GM12878 (cell line): ENCODE results near the gene DDX5. TPM values are rescaled to one million over a fixed set of nuclear protein-coding genes. Genes with fewer than 3 reads are reported as not detected.

ENCODE experiments used
- ATF7 ChIP-seq: fragments of 450-650 bp; IDR thresholded peaks from 2 replicates; pipeline ENCODE4 v1.6.1; 2016; ENCODE audit warnings: low read depth, mild to moderate bottlenecking
- BCL11A ChIP-seq: IDR thresholded peaks from 2 replicates; pipeline ENCODE4 v1.6.1; 2011; ENCODE audit warnings: low read depth, low read length
- EP300 ChIP-seq, 2 experiments: fragments of 150-350 bp in 1 of 2; IDR thresholded peaks; 2 replicates each; pipeline ENCODE4 v1.6.1; 2011 to 2012; ENCODE audit warnings: low read depth in 2 of 2, low read length in 2 of 2, borderline replicate concordance in 1 of 2, improper control_type of control experiment in 1 of 2, inconsistent platforms in 1 of 2; ENCODE audit not compliant: control insufficient read depth in 1 of 2
- IKZF1 ChIP-seq: fragments of 450-650 bp; conservative IDR thresholded peaks from 2 replicates; pipeline ENCODE4 v1.6.1; 2017; ENCODE audit warnings: antibody characterized with exemption, mild to moderate bottlenecking
- NFIC ChIP-seq: IDR thresholded peaks from 2 replicates; pipeline ENCODE4 v1.6.1; 2012; ENCODE audit warnings: low read depth, mild to moderate bottlenecking, inconsistent platforms, low read length, moderate library complexity
- NKRF ChIP-seq: fragments of 450-650 bp; conservative IDR thresholded peaks from 2 replicates; pipeline ENCODE4 v1.6.1; 2017; ENCODE audit warnings: mild to moderate bottlenecking, moderate library complexity
- NRF1 ChIP-seq: conservative IDR thresholded peaks from 2 replicates; pipeline ENCODE4 v1.6.1; 2011; ENCODE audit warnings: mild to moderate bottlenecking, low read depth, low read length, improper control_type of control experiment
- PML ChIP-seq: IDR thresholded peaks from 2 replicates; pipeline ENCODE4 v1.6.1; 2012; ENCODE audit warnings: low read length, inconsistent platforms
- POU2F2 ChIP-seq: IDR thresholded peaks from 3 replicates; pipeline ENCODE4 v1.6.1; 2011; ENCODE audit warnings: low read depth, mild to moderate bottlenecking, low read length, borderline replicate concordance
- SMARCA5 ChIP-seq: fragments of 450-650 bp; IDR thresholded peaks from 2 replicates; pipeline ENCODE4 v1.6.1; 2017; ENCODE audit warnings: mild to moderate bottlenecking
- SMC3 ChIP-seq: IDR thresholded peaks from 2 replicates; pipeline ENCODE4 v1.6.1; 2011; ENCODE audit warnings: low read length, improper control_type of control experiment, borderline replicate concordance
- SREBF2 ChIP-seq: IDR thresholded peaks from 2 replicates; pipeline ENCODE4 v1.6.1; 2012; ENCODE audit warnings: mild to moderate bottlenecking, low read length
- microRNA-seq: library from miRNA; unstranded; fragments of <30 nt; microRNA quantifications from one replicate; pipeline ENCODE4, GENCODE V29; 2018
- polyA plus RNA-seq, 11 experiments: library from polyadenylated mRNA; depleted of rRNA in 4 of 11; unstranded in 6 of 11; stranded (reverse) in 5 of 11; fragments of >200 nt; fragmentation: Nextera tagmentation in 4 of 11; fragmentation: Illumina TruSeq in 1 of 11; extraction: Ambion mirVana in 4 of 11; extraction: Trizol in 1 of 11; gene quantifications; 1 replicate in 1 of 11; 2 replicates in 10 of 11; pipeline versions ENCODE4 v1.2.1 to v1.2.3, GENCODE V29; 2011 to 2016; ENCODE audit warnings: inconsistent platforms in 2 of 11, missing spikeins in 2 of 11, low read depth in 1 of 11
- small RNA-seq: library from RNA; depleted of rRNA; stranded (forward); fragments of <200 nt; gene quantifications from one replicate; pipeline ENCODE3, GENCODE V24; 2014
- total RNA-seq, 4 experiments: library from RNA; depleted of rRNA in 3 of 4; stranded (reverse); fragments of >200 nt in 3 of 4; fragmentation: Illumina TruSeq in 1 of 4; extraction: Trizol in 1 of 4; gene quantifications; 2 replicates each; pipeline versions ENCODE4 v1.2.1 to v1.2.3, GENCODE V29; 2013 to 2021
- TF ChIP-seq, protein P1 (sequence below): fragments of 450-650 bp; IDR thresholded peaks from 2 replicates; pipeline ENCODE4 v1.6.1; 2017; ENCODE audit warnings: mild to moderate bottlenecking, moderate library complexity

Gene DDX5
- total and polyA plus RNA-seq, 10 of the 15 experiments (the other 5 are each of a cell fraction or from before 2014, with no cell fraction given) = 257 to 1,423 (median 719) TPM

DNA sequence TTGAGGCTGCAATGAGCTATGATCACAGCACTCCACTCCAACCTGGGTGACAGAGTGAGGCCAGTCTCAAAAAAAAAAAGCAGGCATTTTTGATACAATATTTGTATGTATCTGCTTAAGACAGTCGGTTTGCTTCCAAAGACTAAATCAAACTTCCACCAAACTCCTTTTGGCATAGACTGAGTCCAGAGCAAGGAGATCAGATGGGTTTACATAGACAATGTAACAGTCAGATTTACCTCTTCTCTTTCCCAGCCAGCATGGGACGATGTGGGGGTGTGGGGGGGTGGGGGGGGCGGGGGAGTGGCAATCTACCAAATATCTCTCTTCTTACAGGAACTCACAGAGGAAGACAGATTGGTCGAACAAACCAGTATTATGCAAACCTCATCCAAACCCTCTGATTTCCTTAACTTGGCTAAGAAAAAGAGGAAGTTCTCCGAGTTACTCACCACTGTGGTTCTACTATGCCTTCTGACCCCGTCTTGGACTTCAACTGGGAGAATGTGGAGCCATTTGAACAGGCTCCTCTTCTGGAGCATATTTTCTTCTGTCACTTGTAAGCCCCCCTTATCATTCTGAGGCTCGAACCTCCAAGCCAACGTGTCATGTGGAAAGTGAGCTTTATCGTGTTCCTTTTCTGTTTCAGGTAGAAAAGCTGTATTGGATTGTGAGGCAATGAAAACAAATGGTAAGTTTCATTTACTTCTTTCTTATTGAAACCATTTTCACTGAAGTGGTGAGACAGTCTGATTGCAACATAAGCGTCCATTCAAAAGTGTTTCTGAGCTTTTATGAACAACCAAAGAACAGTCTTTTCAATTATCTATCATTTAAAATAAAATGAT is 57.2 kb downstream of the DDX5 start, which contains the start of gene MILR1 (continued):
- TF ChIP-seq, protein P1, sequence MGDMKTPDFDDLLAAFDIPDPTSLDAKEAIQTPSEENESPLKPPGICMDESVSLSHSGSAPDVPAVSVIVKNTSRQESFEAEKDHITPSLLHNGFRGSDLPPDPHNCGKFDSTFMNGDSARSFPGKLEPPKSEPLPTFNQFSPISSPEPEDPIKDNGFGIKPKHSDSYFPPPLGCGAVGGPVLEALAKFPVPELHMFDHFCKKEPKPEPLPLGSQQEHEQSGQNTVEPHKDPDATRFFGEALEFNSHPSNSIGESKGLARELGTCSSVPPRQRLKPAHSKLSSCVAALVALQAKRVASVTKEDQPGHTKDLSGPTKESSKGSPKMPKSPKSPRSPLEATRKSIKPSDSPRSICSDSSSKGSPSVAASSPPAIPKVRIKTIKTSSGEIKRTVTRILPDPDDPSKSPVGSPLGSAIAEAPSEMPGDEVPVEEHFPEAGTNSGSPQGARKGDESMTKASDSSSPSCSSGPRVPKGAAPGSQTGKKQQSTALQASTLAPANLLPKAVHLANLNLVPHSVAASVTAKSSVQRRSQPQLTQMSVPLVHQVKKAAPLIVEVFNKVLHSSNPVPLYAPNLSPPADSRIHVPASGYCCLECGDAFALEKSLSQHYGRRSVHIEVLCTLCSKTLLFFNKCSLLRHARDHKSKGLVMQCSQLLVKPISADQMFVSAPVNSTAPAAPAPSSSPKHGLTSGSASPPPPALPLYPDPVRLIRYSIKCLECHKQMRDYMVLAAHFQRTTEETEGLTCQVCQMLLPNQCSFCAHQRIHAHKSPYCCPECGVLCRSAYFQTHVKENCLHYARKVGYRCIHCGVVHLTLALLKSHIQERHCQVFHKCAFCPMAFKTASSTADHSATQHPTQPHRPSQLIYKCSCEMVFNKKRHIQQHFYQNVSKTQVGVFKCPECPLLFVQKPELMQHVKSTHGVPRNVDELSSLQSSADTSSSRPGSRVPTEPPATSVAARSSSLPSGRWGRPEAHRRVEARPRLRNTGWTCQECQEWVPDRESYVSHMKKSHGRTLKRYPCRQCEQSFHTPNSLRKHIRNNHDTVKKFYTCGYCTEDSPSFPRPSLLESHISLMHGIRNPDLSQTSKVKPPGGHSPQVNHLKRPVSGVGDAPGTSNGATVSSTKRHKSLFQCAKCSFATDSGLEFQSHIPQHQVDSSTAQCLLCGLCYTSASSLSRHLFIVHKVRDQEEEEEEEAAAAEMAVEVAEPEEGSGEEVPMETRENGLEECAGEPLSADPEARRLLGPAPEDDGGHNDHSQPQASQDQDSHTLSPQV = no peak
- TF ChIP-seq NFIC (no peak), NRF1 (no peak), SMARCA5 (no peak), BCL11A (no peak), NKRF (no peak), SREBF2 (no peak), POU2F2 (peak; percentile 45; the same call in 1 of the 3 replicates), ATF7 (no peak), IKZF1 (peak; percentile 40; the same call in 1 of the 2 replicates), EP300 (IDR thresholded peaks at IDR 0.05; ENCODE audit: borderline replicate concordance in 1 of 2, control insufficient read depth in 1 of 2, low read depth in 2 of 2, low read length in 2 of 2) (0 out of 4 replicates have a peak, but pooled peaks of 1 of the 2 experiments have one; percentile 28), PML (no peak), SMC3 (0 out of 2 replicates have a peak, but pooled peaks have one; percentile 4)
- TF ChIP-seq, all 136 proteins: peak for 11

Small RNA genes lying within 50 kb of the gene (microRNA-seq; reads per million reads assigned to microRNA genes)
- gene MIR3064 (7.5 reads per million, percentile 38 among the genes with 10 or more reads in this experiment), gene MIR5047 (not detected)

Small RNA genes lying within 50 kb of the gene (small RNA-seq; reads per million reads assigned to genes)
- not detected for gene ATP5MFP4

Other genes with a start within 250 kb of the DDX5 start
- 16.2 and 18.5 TPM in 2 replicates for gene TEX2, start 243.0 kb downstream of the DDX5 start, total RNA-seq (2014; rRNA removed)
- 15.0 and 16.5 TPM in 2 replicates for gene TEX2, start 243.0 kb downstream of the DDX5 start, total RNA-seq (2014; rRNA removed; fragmentation: Illumina TruSeq; extraction: Trizol)
- gene TEX2, start 243.0 kb downstream of the DDX5 start, total RNA-seq (2021) = 18.8 and 21.5 TPM in 2 replicates
- 8.8 and 9.9 TPM in 2 replicates for gene TEX2, start 243.0 kb downstream of the DDX5 start, polyA plus RNA-seq (2011; rRNA removed)
- 19.9 and 21.9 TPM in 2 replicates for gene TEX2, start 243.0 kb downstream of the DDX5 start, polyA plus RNA-seq (2014; fragmentation: Illumina TruSeq; extraction: Trizol)
- gene TEX2, start 243.0 kb downstream of the DDX5 start, polyA plus RNA-seq (2014; fragmentation: Nextera tagmentation; extraction: Ambion mirVana) = 1 to 10 TPM; 3.8 to 4.3 TPM
- gene TEX2, start 243.0 kb downstream of the DDX5 start, polyA plus RNA-seq (2014; rRNA removed) = 12.4 and 12.8 TPM in 2 replicates
- 10 to 100 TPM; 16.6 to 18.0 TPM for gene TEX2, start 243.0 kb downstream of the DDX5 start, polyA plus RNA-seq (2016; fragmentation: Nextera tagmentation; extraction: Ambion mirVana)
- 11.1 and 13.2 TPM in 2 replicates for gene PECAM1, start 115.4 kb downstream of the DDX5 start, total RNA-seq (2014; rRNA removed)
- 9.5 and 9.7 TPM in 2 replicates for gene PECAM1, start 115.4 kb downstream of the DDX5 start, total RNA-seq (2014; rRNA removed; fragmentation: Illumina TruSeq; extraction: Trizol)
- gene PECAM1, start 115.4 kb downstream of the DDX5 start, total RNA-seq (2021) = 26.1 and 35.2 TPM in 2 replicates
- gene PECAM1, start 115.4 kb downstream of the DDX5 start, polyA plus RNA-seq (2011; rRNA removed) = 32.7 and 34.7 TPM in 2 replicates
- gene PECAM1, start 115.4 kb downstream of the DDX5 start, polyA plus RNA-seq (2014; fragmentation: Illumina TruSeq; extraction: Trizol) = 13.9 and 17.4 TPM in 2 replicates
- 1 to 10 TPM; 6.9 to 7.5 TPM for gene PECAM1, start 115.4 kb downstream of the DDX5 start, polyA plus RNA-seq (2014; fragmentation: Nextera tagmentation; extraction: Ambion mirVana)
- gene PECAM1, start 115.4 kb downstream of the DDX5 start, polyA plus RNA-seq (2014; rRNA removed) = 16.7 and 20.6 TPM in 2 replicates
- 10 to 100 TPM; 12.5 to 14.1 TPM for gene PECAM1, start 115.4 kb downstream of the DDX5 start, polyA plus RNA-seq (2016; fragmentation: Nextera tagmentation; extraction: Ambion mirVana)
- gene MILR1, start 57.2 kb downstream of the DDX5 start, total RNA-seq (2014; rRNA removed) = 15.4 and 17.8 TPM in 2 replicates
- 24.0 and 24.6 TPM in 2 replicates for gene MILR1, start 57.2 kb downstream of the DDX5 start, total RNA-seq (2014; rRNA removed; fragmentation: Illumina TruSeq; extraction: Trizol)
- gene MILR1, start 57.2 kb downstream of the DDX5 start, total RNA-seq (2021) = 13.2 and 16.7 TPM in 2 replicates
- gene MILR1, start 57.2 kb downstream of the DDX5 start, polyA plus RNA-seq (2011; rRNA removed) = 2.0 and 2.4 TPM in 2 replicates
- 47.2 and 54.1 TPM in 2 replicates for gene MILR1, start 57.2 kb downstream of the DDX5 start, polyA plus RNA-seq (2014; fragmentation: Illumina TruSeq; extraction: Trizol)
- 10 to 100 TPM; 16.2 to 25.0 TPM for gene MILR1, start 57.2 kb downstream of the DDX5 start, polyA plus RNA-seq (2014; fragmentation: Nextera tagmentation; extraction: Ambion mirVana)
- gene MILR1, start 57.2 kb downstream of the DDX5 start, polyA plus RNA-seq (2014; rRNA removed) = 16.4 and 19.2 TPM in 2 replicates
- 1 to 10 TPM; 2.8 to 4.3 TPM for gene MILR1, start 57.2 kb downstream of the DDX5 start, polyA plus RNA-seq (2016; fragmentation: Nextera tagmentation; extraction: Ambion mirVana)
- gene POLG2, start 9.2 kb downstream of the DDX5 start, total RNA-seq (2014; rRNA removed) = 17.1 and 18.0 TPM in 2 replicates
- gene POLG2, start 9.2 kb downstream of the DDX5 start, total RNA-seq (2014; rRNA removed; fragmentation: Illumina TruSeq; extraction: Trizol) = 22.0 and 22.8 TPM in 2 replicates
- gene POLG2, start 9.2 kb downstream of the DDX5 start, total RNA-seq (2021) = 20.6 and 27.3 TPM in 2 replicates
- gene POLG2, start 9.2 kb downstream of the DDX5 start, polyA plus RNA-seq (2011; rRNA removed) = 24.8 and 32.9 TPM in 2 replicates
- gene POLG2, start 9.2 kb downstream of the DDX5 start, polyA plus RNA-seq (2014; fragmentation: Illumina TruSeq; extraction: Trizol) = 22.4 and 24.9 TPM in 2 replicates
- 10 to 100 TPM; 10.2 to 13.5 TPM for gene POLG2, start 9.2 kb downstream of the DDX5 start, polyA plus RNA-seq (2014; fragmentation: Nextera tagmentation; extraction: Ambion mirVana)
- gene POLG2, start 9.2 kb downstream of the DDX5 start, polyA plus RNA-seq (2014; rRNA removed) = 22.3 and 27.7 TPM in 2 replicates
- 10 to 100 TPM; 22.1 to 26.7 TPM for gene POLG2, start 9.2 kb downstream of the DDX5 start, polyA plus RNA-seq (2016; fragmentation: Nextera tagmentation; extraction: Ambion mirVana)
- gene CEP95, start 688 bp upstream of the DDX5 start, total RNA-seq (2014; rRNA removed) = 28.4 and 31.3 TPM in 2 replicates
- gene CEP95, start 688 bp upstream of the DDX5 start, total RNA-seq (2014; rRNA removed; fragmentation: Illumina TruSeq; extraction: Trizol) = 35.1 and 36.6 TPM in 2 replicates
- 25.0 and 27.8 TPM in 2 replicates for gene CEP95, start 688 bp upstream of the DDX5 start, total RNA-seq (2021)
- 54.9 and 76.9 TPM in 2 replicates for gene CEP95, start 688 bp upstream of the DDX5 start, polyA plus RNA-seq (2011; rRNA removed)
- 37.2 and 41.8 TPM in 2 replicates for gene CEP95, start 688 bp upstream of the DDX5 start, polyA plus RNA-seq (2014; fragmentation: Illumina TruSeq; extraction: Trizol)
- gene CEP95, start 688 bp upstream of the DDX5 start, polyA plus RNA-seq (2014; fragmentation: Nextera tagmentation; extraction: Ambion mirVana) = 10 to 100 TPM; 17.7 to 22.6 TPM
- gene CEP95, start 688 bp upstream of the DDX5 start, polyA plus RNA-seq (2014; rRNA removed) = 32.9 and 36.6 TPM in 2 replicates
- gene CEP95, start 688 bp upstream of the DDX5 start, polyA plus RNA-seq (2016; fragmentation: Nextera tagmentation; extraction: Ambion mirVana) = 10 to 100 TPM; 24.7 to 25.5 TPM
- 7.9 and 11.1 TPM in 2 replicates for gene SMURF2, start 156.0 kb upstream of the DDX5 start, total RNA-seq (2014; rRNA removed)
- gene SMURF2, start 156.0 kb upstream of the DDX5 start, total RNA-seq (2014; rRNA removed; fragmentation: Illumina TruSeq; extraction: Trizol) = 13.0 and 13.4 TPM in 2 replicates
- 8.8 and 9.0 TPM in 2 replicates for gene SMURF2, start 156.0 kb upstream of the DDX5 start, total RNA-seq (2021)
- 11.8 and 13.6 TPM in 2 replicates for gene SMURF2, start 156.0 kb upstream of the DDX5 start, polyA plus RNA-seq (2011; rRNA removed)
- 12.0 and 12.7 TPM in 2 replicates for gene SMURF2, start 156.0 kb upstream of the DDX5 start, polyA plus RNA-seq (2014; fragmentation: Illumina TruSeq; extraction: Trizol)
- gene SMURF2, start 156.0 kb upstream of the DDX5 start, polyA plus RNA-seq (2014; fragmentation: Nextera tagmentation; extraction: Ambion mirVana) = 1 to 10 TPM; 2.8 to 3.3 TPM
- gene SMURF2, start 156.0 kb upstream of the DDX5 start, polyA plus RNA-seq (2014; rRNA removed) = 6.5 and 7.1 TPM in 2 replicates
- gene SMURF2, start 156.0 kb upstream of the DDX5 start, polyA plus RNA-seq (2016; fragmentation: Nextera tagmentation; extraction: Ambion mirVana) = 1 to 10 TPM; 3.5 to 4.5 TPM